HG03439 (cell line): ENCODE results near the gene TRIP4.
"Not testable (repeated sequence)": the region's sequence is repeated elsewhere in the genome, so short reads cannot be mapped to it uniquely, and the experiment has no call there.

Source experiments
- ATAC-seq: cut with Tn5 transposase; IDR thresholded peaks from one replicate; pipeline ENCODE4 v1.9.1; 2021; ENCODE audit warnings: mild to moderate bottlenecking, moderate library complexity; ENCODE audit not compliant: unreplicated experiment

Gene TRIP4

GRCh38 chr15:64381000-64381751 lies 6.5 kb upstream of the TRIP4 start, which contains the start of gene PCLAF:
Gene PCLAF (minus strand): TSS chr15:64381441. CDS start chr15:64381371, 70 bp downstream.
- peak; percentile 95 for ATAC-seq

GRCh38 chr15:64383760-64384159 lies 3.9 kb upstream of the TRIP4 start:
- no peak for ATAC-seq

- ATAC-seq: no peak
Measured at GRCh38 chr15:64386291-64386690, 1.3 kb upstream of the TRIP4 start.

GRCh38 chr15:64389036-64389435 lies 1.4 kb downstream of the TRIP4 start:
- ATAC-seq: no peak

- not testable (repeated sequence) for ATAC-seq
Measured at GRCh38 chr15:64392471-64392870, 4.8 kb downstream of the TRIP4 start.

GRCh38 chr15:64396789-64397188 lies 9.2 kb downstream of the TRIP4 start:
- no peak for ATAC-seq

GRCh38 chr15:64398575-64398974 lies 10.9 kb downstream of the TRIP4 start:
- ATAC-seq: no peak

GRCh38 chr15:64400583-64400982 lies 12.9 kb downstream of the TRIP4 start:
- ATAC-seq: no peak

- ATAC-seq: no peak
Measured at GRCh38 chr15:64412216-64412615, 24.6 kb downstream of the TRIP4 start.

- no peak for ATAC-seq
Measured at GRCh38 chr15:64422697-64423096, 35.1 kb downstream of the TRIP4 start.

GRCh38 chr15:64423970-64424369 lies 36.3 kb downstream of the TRIP4 start:
- ATAC-seq: no peak

GRCh38 chr15:64425221-64425620 lies 37.6 kb downstream of the TRIP4 start:
- ATAC-seq: no peak

GRCh38 chr15:64426845-64427465 lies 39.3 kb downstream of the TRIP4 start:
- no peak for ATAC-seq

- ATAC-seq: no peak
Measured at GRCh38 chr15:64429448-64429847, 41.8 kb downstream of the TRIP4 start.

- no peak for ATAC-seq
Measured at GRCh38 chr15:64430000-64430735, 42.5 kb downstream of the TRIP4 start.

GRCh38 chr15:64437982-64438381 lies 50.3 kb downstream of the TRIP4 start:
- ATAC-seq: no peak

- ATAC-seq: no peak
Measured at GRCh38 chr15:64438653-64439447, 51.2 kb downstream of the TRIP4 start.

GRCh38 chr15:64441852-64442251 lies 54.2 kb downstream of the TRIP4 start:
- ATAC-seq: no peak

GRCh38 chr15:64443016-64443415 lies 55.4 kb downstream of the TRIP4 start:
- no peak for ATAC-seq

GRCh38 chr15:64443747-64444621 lies 56.3 kb downstream of the TRIP4 start:
- ATAC-seq: no peak
